ENCODE results near the gene MBTPS1. TPM values are rescaled to one million over a fixed set of nuclear protein-coding genes. Genes with fewer than 3 reads are reported as not detected.

The MBTPS1 gene
- polyA plus RNA-seq, 2 of the 4 experiments (the other 2 are of a cell fraction): 50.3 to 88.4 TPM

DNA sequence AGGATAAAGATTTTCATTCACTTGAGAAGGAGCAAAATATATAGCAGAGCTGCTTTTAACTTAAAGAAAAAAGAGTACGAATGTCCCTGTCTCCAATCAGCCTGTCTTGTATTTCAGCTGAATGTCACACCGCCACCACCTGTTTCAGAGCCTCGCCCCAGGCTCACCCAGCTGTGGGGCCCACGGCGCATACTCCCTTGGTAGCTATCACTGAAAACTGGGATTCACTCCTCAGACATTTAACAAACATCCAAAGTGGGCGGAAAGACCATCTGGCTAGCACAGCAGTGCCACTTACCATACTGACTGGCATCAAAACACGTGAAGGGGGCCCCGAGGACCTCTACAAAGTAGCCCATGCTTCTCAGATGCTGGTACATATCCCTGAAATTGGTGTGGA lies 48.7 kb downstream of the MBTPS1 start:
- POLR2A ChIA-PET: no interaction called here
- no peak for ATAC-seq
- CTCF ChIA-PET: interaction anchor here (1.1 to 19.9 kb wide), 10 partner anchors 17 to 139 kb away, joined by 3 to 414 read pairs (median 8); partner anchors contain the start of genes OSGIN1, SLC38A8 and TAF1C
- no peak for TF ChIP-seq HDAC2 (IDR thresholded peaks at IDR 0.05)
- Histone ChIP-seq H3K4me2 (no peak overlapping the region), H3K27ac (no peak overlapping the region), H3K9me3 (no peaks in the 10 kb centered on the region), H3K4me3 (no peak overlapping the region), H3K4me1 (no peaks in the 10 kb centered on the region)
- WGBS (ENCODE audit: missing lambda C conversion rate): 93% methylated on average over 8 of the region's 8 CpGs
- no peak for FAIRE-seq
- DNase-seq (ENCODE audit: low read depth in 1 of 2, low spot score in 1 of 2): no peak

DNA sequence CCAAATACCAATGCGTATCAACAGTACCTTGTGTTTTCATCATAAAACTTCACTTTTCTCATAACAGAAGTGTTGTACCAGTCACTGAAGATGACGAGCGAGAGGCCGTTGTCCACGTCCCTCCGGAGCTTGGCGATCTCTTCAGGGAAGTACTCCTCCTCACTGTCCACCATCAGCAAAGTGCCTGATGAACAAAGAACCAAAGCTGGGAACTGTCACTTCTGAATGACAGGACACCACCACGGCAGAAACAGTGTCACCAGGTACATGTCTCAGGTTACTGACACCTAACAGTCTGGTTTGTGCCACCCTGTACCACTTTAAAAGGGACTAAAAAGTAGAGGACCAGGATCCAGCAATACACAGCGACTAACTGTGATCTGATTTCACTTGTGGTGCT lies 49.1 kb downstream of the MBTPS1 start:
- Histone ChIP-seq H3K9me3 (no peaks in the 10 kb centered on the region), H3K4me3 (no peak overlapping the region), H3K4me2 (no peak overlapping the region), H3K4me1 (no peaks in the 10 kb centered on the region), H3K27ac (no peak overlapping the region)
- ATAC-seq (no peak), DNase-seq (ENCODE audit: low read depth in 1 of 2, low spot score in 1 of 2) (no peak), FAIRE-seq (no peak)
- ChIA-PET CTCF (interaction anchor here (1.1 to 19.9 kb wide), 8 partner anchors 17 to 138 kb away, joined by 3 to 414 read pairs (median 18); partner anchors contain the start of genes OSGIN1, SLC38A8 and TAF1C), POLR2A (no interaction called here)
- WGBS (ENCODE audit: missing lambda C conversion rate): 91% methylated on average over 9 of the region's 9 CpGs
- TF ChIP-seq HOXB5 (CRISPR knock-in tag; IDR thresholded peaks at IDR 0.05) (no peak), FOXS1 (CRISPR knock-in tag; IDR thresholded peaks at IDR 0.05) (no peak), FOSL2 (IDR thresholded peaks at IDR 0.05) (no peak), FOSL2 (CRISPR knock-in tag; IDR thresholded peaks at IDR 0.05) (no peak), CHD2 (IDR thresholded peaks at IDR 0.05; ENCODE audit: low read length, partially characterized antibody) (no peak), CEBPB (IDR thresholded peaks at IDR 0.05) (no peak), PHF8 (IDR thresholded peaks at IDR 0.05; ENCODE audit: borderline replicate concordance, low read depth) (no peak), EHF (CRISPR knock-in tag; IDR thresholded peaks at IDR 0.05) (no peak), HOXB13 (CRISPR knock-in tag; IDR thresholded peaks at IDR 0.05; ENCODE audit: low read depth) (no peak)
- TF ChIP-seq, protein P1, sequence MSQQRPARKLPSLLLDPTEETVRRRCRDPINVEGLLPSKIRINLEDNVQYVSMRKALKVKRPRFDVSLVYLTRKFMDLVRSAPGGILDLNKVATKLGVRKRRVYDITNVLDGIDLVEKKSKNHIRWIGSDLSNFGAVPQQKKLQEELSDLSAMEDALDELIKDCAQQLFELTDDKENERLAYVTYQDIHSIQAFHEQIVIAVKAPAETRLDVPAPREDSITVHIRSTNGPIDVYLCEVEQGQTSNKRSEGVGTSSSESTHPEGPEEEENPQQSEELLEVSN (IDR thresholded peaks at IDR 0.05; ENCODE audit: borderline replicate concordance, low read depth): no peak

DNA sequence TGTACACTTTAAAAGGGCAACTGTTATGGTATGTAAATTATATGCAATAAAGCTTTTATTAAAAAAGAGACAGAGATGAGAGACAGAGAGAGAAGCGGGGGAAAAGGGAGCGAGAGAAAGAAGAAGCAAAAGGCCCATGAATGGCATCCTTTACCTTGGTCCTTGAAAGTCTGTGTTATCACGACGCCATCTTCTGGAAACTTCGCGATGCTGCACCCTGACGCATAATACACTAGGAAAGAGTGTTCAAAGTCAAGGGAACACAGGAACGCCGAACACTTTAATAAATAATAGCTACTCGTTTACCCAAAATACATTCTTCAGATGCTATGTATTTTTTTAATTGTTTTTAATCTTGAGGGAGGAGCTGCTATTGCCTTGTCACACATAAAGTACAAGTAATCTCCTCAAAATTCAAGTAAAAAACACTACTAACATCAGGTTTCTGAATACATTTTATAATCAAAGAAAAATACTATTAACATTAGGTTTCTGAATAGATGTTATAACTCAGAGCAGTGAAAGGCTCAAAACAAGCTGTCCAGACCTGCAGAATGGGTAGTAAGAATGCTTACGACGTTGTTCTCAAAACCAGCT lies 51.1 kb downstream of the MBTPS1 start:
- no peak overlapping the region for H3K4me2 ChIP-seq
- ATAC-seq (peak; percentile 82 to 84), FAIRE-seq (no peak), DNase-seq (ENCODE audit: low read depth in 1 of 2, low spot score in 1 of 2) (peak; percentile 39 to 62)
- 22% methylated on average over 12 of the region's 12 CpGs for WGBS (ENCODE audit: missing lambda C conversion rate)
- H3K4me1 ChIP-seq: no peaks in the 10 kb centered on the region
- ChIA-PET CTCF (interaction anchor here (0.6 to 19.9 kb wide), 53 partner anchors 9 to 422 kb away, joined by 3 to 414 read pairs (median 5); partner anchors contain the start of genes OSGIN1, SLC38A8 and TAF1C), POLR2A (no interaction called here)
- H3K9me3 ChIP-seq: no peaks in the 10 kb centered on the region
- TF ChIP-seq MAZ (IDR thresholded peaks at IDR 0.05; ENCODE audit: borderline replicate concordance, low read depth, low read length) (no peak), SMC3 (IDR thresholded peaks at IDR 0.05) (peak; percentile 76), RAD21 (conservative IDR thresholded peaks at IDR 0.05 in 1 of 2, IDR thresholded peaks at IDR 0.05 in 1 of 2) (peak; percentile 66 to 74)
- TF ChIP-seq, protein P2, sequence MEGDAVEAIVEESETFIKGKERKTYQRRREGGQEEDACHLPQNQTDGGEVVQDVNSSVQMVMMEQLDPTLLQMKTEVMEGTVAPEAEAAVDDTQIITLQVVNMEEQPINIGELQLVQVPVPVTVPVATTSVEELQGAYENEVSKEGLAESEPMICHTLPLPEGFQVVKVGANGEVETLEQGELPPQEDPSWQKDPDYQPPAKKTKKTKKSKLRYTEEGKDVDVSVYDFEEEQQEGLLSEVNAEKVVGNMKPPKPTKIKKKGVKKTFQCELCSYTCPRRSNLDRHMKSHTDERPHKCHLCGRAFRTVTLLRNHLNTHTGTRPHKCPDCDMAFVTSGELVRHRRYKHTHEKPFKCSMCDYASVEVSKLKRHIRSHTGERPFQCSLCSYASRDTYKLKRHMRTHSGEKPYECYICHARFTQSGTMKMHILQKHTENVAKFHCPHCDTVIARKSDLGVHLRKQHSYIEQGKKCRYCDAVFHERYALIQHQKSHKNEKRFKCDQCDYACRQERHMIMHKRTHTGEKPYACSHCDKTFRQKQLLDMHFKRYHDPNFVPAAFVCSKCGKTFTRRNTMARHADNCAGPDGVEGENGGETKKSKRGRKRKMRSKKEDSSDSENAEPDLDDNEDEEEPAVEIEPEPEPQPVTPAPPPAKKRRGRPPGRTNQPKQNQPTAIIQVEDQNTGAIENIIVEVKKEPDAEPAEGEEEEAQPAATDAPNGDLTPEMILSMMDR (IDR thresholded peaks at IDR 0.05): peak; percentile 83
- H3K4me3 ChIP-seq: no peak overlapping the region
- no peak overlapping the region for H3K27ac ChIP-seq

DNA sequence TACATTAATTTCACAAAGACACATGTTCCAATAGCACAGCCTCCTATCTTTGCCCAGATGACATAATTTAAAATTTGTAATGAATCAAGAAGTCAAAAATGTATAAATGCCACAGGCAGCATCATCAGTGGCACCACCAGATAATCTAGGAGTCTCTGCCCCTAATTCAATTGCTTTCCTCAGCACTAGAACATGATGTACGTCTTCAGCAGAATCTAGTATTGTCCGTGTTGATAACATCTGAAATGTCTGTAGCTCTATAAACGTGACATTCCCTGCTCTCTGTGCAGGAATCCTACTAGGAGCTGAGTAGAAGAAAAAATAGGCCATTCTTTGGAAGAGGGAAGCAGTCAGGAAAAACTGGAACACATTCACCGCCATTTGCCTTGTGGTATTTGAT lies 52.8 kb downstream of the MBTPS1 start:
- H3K4me3 ChIP-seq: no peak overlapping the region
- no peak for DNase-seq (ENCODE audit: low read depth in 1 of 2, low spot score in 1 of 2)
- CTCF ChIA-PET: interaction anchor here (0.7 to 19.9 kb wide), 11 partner anchors 7 to 134 kb away, joined by 3 to 414 read pairs (median 15); partner anchors contain the start of genes OSGIN1 and TAF1C
- no peak for TF ChIP-seq EHMT2 (IDR thresholded peaks at IDR 0.05; ENCODE audit: low read depth)
- TF ChIP-seq GATA3 (IDR thresholded peaks at IDR 0.05; ENCODE audit: borderline replicate concordance): no peak
- no peak for TF ChIP-seq EHF (CRISPR knock-in tag; IDR thresholded peaks at IDR 0.05)
- TF ChIP-seq KDM1A (IDR thresholded peaks at IDR 0.05; ENCODE audit: low read depth): no peak
- TF ChIP-seq CBX8 (IDR thresholded peaks at IDR 0.05): no peak
- no peak for TF ChIP-seq NFE2L2 (conservative IDR thresholded peaks at IDR 0.05; ENCODE audit: low read length)
- no peak overlapping the region for H3K4me2 ChIP-seq
- FAIRE-seq: no peak
- POLR2A ChIA-PET: no interaction called here
- ATAC-seq: no peak
- no peaks in the 10 kb centered on the region for H3K4me1 ChIP-seq
- 91% methylated on average over 4 of the region's 4 CpGs for WGBS (ENCODE audit: missing lambda C conversion rate)
- no peak overlapping the region for H3K27ac ChIP-seq
- no peaks in the 10 kb centered on the region for H3K9me3 ChIP-seq
